Spinal cord (tissue), 10 donors: Measurements from ENCODE around the gene THRAP3. TPM values are rescaled to one million over a fixed set of nuclear protein-coding genes. Genes with fewer than 3 reads are reported as not detected.
A peak's percentile ranks its signal among the peaks of the same experiment; 100 is the strongest.

Source experiments
- DNase-seq, 6 donors: peaks; one replicate each; pipeline versions ENCODE4 v3.0.0 to v3.0.0-alpha.2; 2013 to 2015; ENCODE audit warnings: low spot score in 6 of 6, low read depth in 4 of 6
- H3K27ac ChIP-seq: one replicate; pipeline ENCODE4 v1.5.1; 2013; ENCODE audit warnings: low read depth, low read length, control low read depth
- H3K27me3 ChIP-seq: one replicate; pipeline ENCODE4 v1.6.1; 2013; ENCODE audit warnings: low read length; ENCODE audit not compliant: control insufficient read depth, insufficient read depth
- H3K36me3 ChIP-seq: one replicate; pipeline ENCODE4 v1.6.1; 2013; ENCODE audit warnings: low read length; ENCODE audit not compliant: control insufficient read depth, insufficient read depth
- H3K4me1 ChIP-seq: one replicate; pipeline ENCODE4 v1.6.1; 2013; ENCODE audit warnings: low read length; ENCODE audit not compliant: control insufficient read depth, insufficient read depth
- H3K4me3 ChIP-seq: one replicate; pipeline ENCODE4 v1.5.1; 2013; ENCODE audit warnings: low read depth, low read length, control low read depth
- H3K9me3 ChIP-seq: one replicate; pipeline ENCODE4 v1.6.1; 2013; ENCODE audit warnings: low read length; ENCODE audit not compliant: control insufficient read depth, insufficient read depth
- WGBS: methylation state at CpG from one replicate; pipeline ENCODE4 v1.1.5; 2013; ENCODE audit warnings: missing lambda C conversion rate; ENCODE audit not compliant: insufficient coverage; 5-methylcytosine and 5-hydroxymethylcytosine counted together
- polyA plus RNA-seq, 2 donors: library from polyadenylated mRNA; unstranded; fragments of 120-200 nt; gene quantifications; one replicate each; pipeline ENCODE4 v1.2.1, GENCODE V29; 2013; ENCODE audit not compliant: insufficient read length in 2 of 2
- total RNA-seq, 2 donors: library from RNA; depleted of rRNA in 1 of 2; stranded (reverse); fragments of 120-200 nt in 1 of 2; fragments of >200 nt in 1 of 2; gene quantifications; one replicate each; pipeline versions ENCODE4 v1.2.3 to v1.2.4, GENCODE V29; 2013 to 2014
- donor health status: healthy.

THRAP3 gene
- total and polyA plus RNA-seq, 4 donors, result 69.1 to 88.5 (median 77.9) TPM

- peak in 2 of 6 donors; percentile 16 to 85 for DNase-seq
- WGBS, result 27% methylated on average over 59 of the region's 59 CpGs
- Histone ChIP-seq H3K4me3 (peak overlapping the region; percentile 32), H3K27me3 (peaks cover 31% of the 10 kb centered on the region), H3K36me3 (peaks cover 33% of the 10 kb centered on the region), H3K4me1 (peaks cover 37% of the 10 kb centered on the region), H3K27ac (peak overlapping the region; percentile 67), H3K9me3 (no peaks in the 10 kb centered on the region)
Observed at GRCh38 chr1:36321119-36321951, 97.1 kb downstream of the THRAP3 start.

DNA sequence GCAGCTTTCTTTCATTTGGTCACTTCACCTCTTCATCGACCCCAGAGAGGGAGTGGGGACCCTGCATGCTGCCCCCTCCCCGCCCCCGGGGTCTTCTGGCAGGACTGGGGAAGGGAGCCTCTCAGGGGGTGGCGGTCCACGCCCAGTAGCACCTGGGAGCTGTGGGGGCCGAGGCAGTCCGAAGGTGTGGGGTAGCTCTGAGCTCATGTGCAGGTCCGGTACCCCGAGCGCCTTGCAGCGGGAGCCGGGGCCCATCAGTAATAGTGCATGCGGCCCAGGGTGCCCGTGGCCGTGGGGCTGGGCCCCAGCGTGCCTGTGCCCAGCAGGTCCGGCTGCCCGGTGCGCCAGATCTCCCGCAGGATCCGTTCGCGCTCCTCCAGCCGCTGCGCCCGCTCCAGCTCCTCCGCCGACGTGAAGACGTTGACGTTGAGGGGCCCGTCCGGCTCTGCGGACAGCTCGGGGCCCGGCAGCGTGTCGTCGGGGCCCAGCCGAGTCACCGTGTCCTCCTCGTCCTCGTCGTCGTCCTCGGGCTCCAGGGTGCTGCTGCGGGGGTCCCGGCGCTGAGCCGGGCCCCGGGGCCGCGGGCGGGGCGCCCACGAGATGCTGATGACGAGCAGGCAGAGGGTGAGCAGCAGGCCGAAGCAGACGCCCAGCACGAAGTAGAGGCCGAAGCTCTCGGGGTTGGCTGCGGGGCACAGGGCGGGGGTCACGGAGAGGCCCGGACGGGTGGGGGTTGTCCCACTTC lies 98.0 kb downstream of the THRAP3 start:
- H3K9me3 ChIP-seq, result no peaks in the 10 kb centered on the region
- H3K4me1 ChIP-seq, result peaks cover 37% of the 10 kb centered on the region
- peaks cover 32% of the 10 kb centered on the region for H3K36me3 ChIP-seq
- H3K27ac ChIP-seq, result peak overlapping the region; percentile 84
- 25% methylated on average over 67 of the region's 67 CpGs for WGBS
- DNase-seq, result peak in 1 of 6 donors; percentile 24
- peak overlapping the region; percentile 45 for H3K4me3 ChIP-seq
- H3K27me3 ChIP-seq, result peaks cover 31% of the 10 kb centered on the region

DNA sequence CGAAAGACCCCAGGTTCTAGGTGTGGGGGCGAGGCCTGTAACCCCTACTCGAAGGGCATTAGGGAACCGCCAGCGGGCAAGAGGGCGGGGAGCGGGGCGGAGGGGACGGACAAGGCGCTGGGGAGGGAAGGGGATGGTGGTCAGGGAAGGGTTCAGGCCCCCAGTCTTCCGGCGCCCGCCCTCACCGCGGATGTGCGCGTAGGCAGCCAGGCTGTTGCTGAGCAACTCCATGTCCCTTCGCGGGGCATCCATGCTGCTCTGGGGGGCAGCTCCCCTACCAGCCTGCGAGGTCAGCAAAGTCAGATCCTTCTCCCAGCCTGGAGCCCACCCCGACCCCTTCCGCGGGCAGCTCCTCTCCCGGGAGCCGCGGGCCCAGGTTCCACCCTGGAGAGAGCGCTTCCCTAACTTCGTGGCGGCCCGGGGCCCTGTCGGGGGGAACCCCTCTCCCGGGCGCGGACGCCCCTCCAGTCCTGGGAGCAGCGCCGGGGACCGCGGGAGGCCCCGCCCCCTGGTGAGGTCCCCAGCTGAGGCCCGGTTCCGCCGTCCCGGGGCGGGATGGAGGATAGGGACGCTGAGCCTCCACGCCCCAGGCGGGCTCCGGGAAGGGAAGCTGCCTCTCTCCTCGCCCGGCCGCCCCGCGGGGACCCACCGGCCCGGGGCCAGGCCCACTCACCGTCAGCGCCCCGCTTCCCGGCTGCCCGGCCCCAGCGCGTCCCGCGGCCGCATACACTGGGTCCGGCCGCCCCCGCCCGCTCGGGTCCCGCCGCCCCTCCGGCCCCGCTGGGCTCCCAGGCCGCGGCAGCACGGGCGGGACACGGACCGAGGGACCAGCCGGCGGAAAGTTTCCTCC lies 98.8 kb downstream of the THRAP3 start:
- peak in 2 of 6 donors; percentile 29 to 67 for DNase-seq

GRCh38 chr1:36323636-36324352 lies 99.6 kb downstream of the THRAP3 start, which contains the start of gene EVA1B:
Gene EVA1B, minus strand, starts transcription at chr1:36323645. Its CDS starts 608 bp downstream, at chr1:36323037.
- Histone ChIP-seq H3K36me3 (peaks cover 32% of the 10 kb centered on the region), H3K9me3 (no peaks in the 10 kb centered on the region), H3K4me3 (peak within 1 kb of the TSS; percentile 52), H3K27me3 (peaks cover 31% of the 10 kb centered on the region), H3K27ac (peak within 1 kb of the TSS; percentile 84), H3K4me1 (peaks cover 39% of the 10 kb centered on the region)
- DNase-seq, result peak in 1 of 6 donors; percentile 21
- 7% methylated on average over 17 of the region's 36 CpGs for WGBS

More for the DNA sequence above, 98.8 kb downstream of the THRAP3 start:
- 3% methylated on average over 83 of the region's 83 CpGs for WGBS
- Histone ChIP-seq H3K4me3 (peak overlapping the region; percentile 45), H3K4me1 (peaks cover 37% of the 10 kb centered on the region), H3K27ac (peak overlapping the region; percentile 84), H3K27me3 (peaks cover 31% of the 10 kb centered on the region), H3K36me3 (peaks cover 32% of the 10 kb centered on the region), H3K9me3 (no peaks in the 10 kb centered on the region)

GRCh38 chr1:36324353-36324703 lies 100.1 kb downstream of the THRAP3 start:
- Histone ChIP-seq H3K4me3 (no peak overlapping the region), H3K27me3 (peaks cover 31% of the 10 kb centered on the region), H3K27ac (peak overlapping the region; percentile 82), H3K9me3 (no peaks in the 10 kb centered on the region), H3K36me3 (peaks cover 28% of the 10 kb centered on the region), H3K4me1 (peaks cover 40% of the 10 kb centered on the region)
- no peak for DNase-seq
- 30% methylated on average over 6 of the region's 9 CpGs for WGBS

DNA sequence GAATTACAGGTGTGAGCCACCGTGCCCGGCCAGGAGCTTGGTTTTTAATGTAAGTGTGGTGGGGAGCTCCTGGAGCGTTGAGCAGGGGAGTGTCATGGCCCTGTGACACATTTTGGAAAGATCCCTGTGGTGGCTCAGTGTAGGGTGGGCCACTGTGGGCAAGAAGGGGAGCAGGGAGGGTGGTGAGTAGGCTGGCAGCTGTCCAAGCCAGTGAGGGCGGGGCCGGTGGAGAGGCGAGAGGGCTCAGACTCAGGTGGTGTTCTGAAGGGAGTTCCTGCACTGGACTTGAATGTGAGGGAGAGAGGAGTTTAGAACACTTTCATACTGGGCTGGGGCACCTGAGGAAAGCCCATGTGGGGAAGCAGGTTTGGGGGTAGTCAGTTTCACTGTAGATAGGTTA lies 102.3 kb downstream of the THRAP3 start:
- WGBS, result 95% methylated on average over 3 of the region's 6 CpGs
- H3K27me3 ChIP-seq, result peaks cover 20% of the 10 kb centered on the region

GRCh38 chr1:36327421-36328087 lies 103.3 kb downstream of the THRAP3 start:
- H3K27me3 ChIP-seq, result peaks cover 14% of the 10 kb centered on the region
- DNase-seq, result no peak

More for the DNA sequence above, 102.3 kb downstream of the THRAP3 start:
- Histone ChIP-seq H3K27ac (no peak overlapping the region), H3K4me1 (peaks cover 35% of the 10 kb centered on the region), H3K36me3 (peaks cover 14% of the 10 kb centered on the region), H3K4me3 (no peak overlapping the region), H3K9me3 (no peaks in the 10 kb centered on the region)
- no peak for DNase-seq

DNA sequence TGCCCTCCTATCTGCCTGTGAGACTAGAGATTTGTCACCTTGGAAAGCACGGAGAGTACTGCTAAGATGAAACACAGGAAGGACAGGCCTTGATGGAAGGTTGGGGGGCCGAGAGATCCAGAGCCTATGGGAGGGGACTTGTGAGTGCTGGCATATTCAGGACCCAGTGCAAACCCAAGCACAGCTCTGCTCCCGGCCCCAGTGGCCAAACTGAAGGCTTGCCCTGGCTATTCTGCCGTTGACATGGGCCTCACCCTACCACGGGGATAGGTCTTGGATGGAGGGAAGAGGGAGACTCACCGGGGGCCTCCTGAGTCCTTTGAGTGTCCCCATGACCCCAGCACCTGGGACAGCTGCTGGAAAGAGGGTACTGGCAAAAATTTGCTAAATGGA lies 103.8 kb downstream of the THRAP3 start:
- peaks cover 9% of the 10 kb centered on the region for H3K27me3 ChIP-seq
- peaks cover 22% of the 10 kb centered on the region for H3K4me1 ChIP-seq
- no peaks in the 10 kb centered on the region for H3K9me3 ChIP-seq
- no peak overlapping the region for H3K27ac ChIP-seq
- peaks cover 6% of the 10 kb centered on the region for H3K36me3 ChIP-seq
- no peak for DNase-seq
- H3K4me3 ChIP-seq, result no peak overlapping the region
- WGBS, result 86% methylated on average over 6 of the region's 6 CpGs

More at GRCh38 chr1:36327421-36328087, 103.3 kb downstream of the THRAP3 start:
- 92% methylated on average over 9 of the region's 9 CpGs for WGBS
- peaks cover 6% of the 10 kb centered on the region for H3K36me3 ChIP-seq
- H3K4me3 ChIP-seq, result no peak overlapping the region
- peaks cover 27% of the 10 kb centered on the region for H3K4me1 ChIP-seq
- no peaks in the 10 kb centered on the region for H3K9me3 ChIP-seq
- H3K27ac ChIP-seq, result no peak overlapping the region
